ENCODE results near the gene LMBR1. TPM values are rescaled to one million over a fixed set of nuclear protein-coding genes. Genes with fewer than 3 reads are reported as not detected.

The LMBR1 gene
- total and polyA plus RNA-seq, 2 donors (not counting 3 experiments of a cell fraction or from before 2014, with no cell fraction given), result 14.0 to 72.9 TPM

DNA sequence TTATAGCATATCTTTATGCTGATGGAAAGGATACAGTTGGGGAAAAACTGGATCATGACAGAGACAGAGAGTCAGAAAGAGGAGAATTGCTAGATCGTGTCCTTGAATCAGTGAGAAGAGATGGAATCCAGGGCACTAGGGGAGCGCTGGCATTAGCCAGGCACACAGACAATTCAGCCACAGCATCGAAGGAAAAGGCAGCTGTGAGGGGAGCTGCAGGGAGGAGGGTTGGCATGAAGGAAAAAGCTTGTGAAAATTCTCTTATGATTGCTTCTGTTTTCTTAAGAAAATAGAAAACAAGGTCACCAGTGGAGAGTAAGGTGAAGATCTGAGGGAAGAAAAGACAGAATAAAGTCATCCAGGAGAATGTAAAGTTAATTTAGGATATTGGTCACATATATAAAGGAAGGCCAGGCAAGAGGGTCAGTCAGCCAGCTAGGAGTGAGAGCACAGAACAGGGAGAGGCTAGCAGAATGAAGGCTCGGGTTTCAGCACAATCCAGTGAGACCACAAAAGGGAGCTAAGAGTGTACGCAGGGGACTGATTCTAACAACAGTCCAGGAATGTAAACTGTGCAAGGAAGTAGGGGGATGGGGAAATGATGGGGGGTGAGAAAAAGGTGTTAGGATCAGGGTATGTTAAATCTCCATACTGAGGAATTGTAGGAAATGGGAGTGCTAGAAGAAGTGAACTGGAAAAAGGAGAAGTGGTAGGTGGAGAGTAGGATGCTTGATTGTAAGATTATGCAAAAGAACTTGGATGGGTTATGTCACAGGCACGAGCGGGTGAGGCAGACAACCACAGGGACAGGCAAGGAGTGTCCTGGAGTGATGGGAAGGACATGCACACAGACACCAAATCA is 140.4 kb downstream of the LMBR1 start:
- FAIRE-seq, result no peak
- dilution Hi-C loops (cut with MboI; ENCODE audit: extremely low pct_ligation_motif_present, low sequenced_read_pairs), result no loop called here
- ChIA-PET POLR2A (no interaction called here), CTCF (interaction anchor here (1.0 to 1.2 kb wide), 2 partner anchors 12 to 17 kb away, joined by 3 read pairs; no protein-coding TSS in a partner anchor)
- no peak for DNase-seq (ENCODE audit: low read depth, low spot score)
- H4K20me1 ChIP-seq (replicated peaks; ENCODE audit: control insufficient read depth, extremely low read depth, insufficient read depth, low read length), result no peaks in the 10 kb centered on the region
- no peak overlapping the region for H3K9ac ChIP-seq (replicated peaks; ENCODE audit: extremely low read depth, insufficient read depth, low read length)
- H3K4me2 ChIP-seq (ENCODE audit: insufficient read depth, low read length), result no peak overlapping the region
- no peak overlapping the region for H2AFZ ChIP-seq (ENCODE audit: low read depth, low read length)
- intact Hi-C loops (cut with micrococcal nuclease), result no loop called here
- H3K27ac ChIP-seq (ENCODE audit: insufficient read depth, low read depth, low read length), result no peak overlapping the region
- no peaks in the 10 kb centered on the region for H3K79me2 ChIP-seq (ENCODE audit: control insufficient read depth, insufficient read depth, low read length)
- H3K9me3 ChIP-seq (replicated peaks; ENCODE audit: control insufficient read depth, insufficient read depth, low read length), result no peaks in the 10 kb centered on the region
- H3K27me3 ChIP-seq (ENCODE audit: control insufficient read depth in 2 of 2, insufficient read depth in 2 of 2, low read length in 2 of 2), result no peaks in the 10 kb centered on the region
- H3K4me1 ChIP-seq (ENCODE audit: control insufficient read depth, extremely low read depth, insufficient read depth, low read length), result no peaks in the 10 kb centered on the region
- no TSS peak for BruUV-seq (replicated peaks)
- no peaks in the 10 kb centered on the region for H3K9me1 ChIP-seq (replicated peaks; ENCODE audit: control insufficient read depth, extremely low read depth, insufficient read depth, low read length)
- TF ChIP-seq JUN (IDR thresholded peaks at IDR 0.05; ENCODE audit: borderline replicate concordance, insufficient read depth, insufficient read length, low read depth) (no peak), CTCF (IDR thresholded peaks at IDR 0.05; ENCODE audit: extremely low read depth in 1 of 2, insufficient read depth in 1 of 2, low read depth in 1 of 2, low read length in 2 of 2) (no peak), FOS (IDR thresholded peaks at IDR 0.05; ENCODE audit: borderline replicate concordance, insufficient read depth, low read length) (no peak), POLR2AphosphoS5 (IDR thresholded peaks at IDR 0.05; ENCODE audit: insufficient read depth, low read depth, low read length) (no peak), EZH2 (IDR thresholded peaks at IDR 0.05; ENCODE audit: borderline replicate concordance, low read depth, low read length, severe bottlenecking) (no peak), MYC (IDR thresholded peaks at IDR 0.05; ENCODE audit: low read depth, low read length) (no peak), POLR2A (IDR thresholded peaks at IDR 0.05; ENCODE audit: low read depth, low read length) (no peak), MAX (IDR thresholded peaks at IDR 0.05; ENCODE audit: insufficient read depth, insufficient read length) (no peak), GATA2 (IDR thresholded peaks at IDR 0.05; ENCODE audit: insufficient read depth, insufficient read length, low read depth, low read length) (no peak)
- H3K36me3 ChIP-seq (ENCODE audit: control insufficient read depth in 2 of 2, extremely low read depth in 1 of 2, insufficient read depth in 2 of 2, low read length in 2 of 2), result peaks cover 0 to 5% of the 10 kb centered on the region in 2 experiments
- H3K4me3 ChIP-seq (replicated peaks in 1 of 3; ENCODE audit: insufficient read depth in 1 of 3, low read depth in 1 of 3, low read length in 3 of 3), result no peak overlapping the region

Measured in endothelial cell of umbilical vein (primary cell).